D721Med (cell line): ENCODE measurements around the gene TSGA10IP.

Experiments
- DNase-seq: peaks from one replicate; pipeline ENCODE4 v3.0.0; 2011; ENCODE audit warnings: low spot score; ENCODE audit not compliant: insufficient read length
- FAIRE-seq: peaks from 2 replicates; lab custom pipeline; 2011; peaks lifted over from hg19 to GRCh38; lab: Jason Lieb, UNC
- TF ChIP-seq, protein P1 (sequence below): IDR thresholded peaks from 2 replicates; pipeline ENCODE4 v1.5.1; 2012; ENCODE audit warnings: mild to moderate bottlenecking, control low read depth; ENCODE audit not compliant: insufficient read depth; ENCODE audit errors: missing control alignments

Gene TSGA10IP

DNA sequence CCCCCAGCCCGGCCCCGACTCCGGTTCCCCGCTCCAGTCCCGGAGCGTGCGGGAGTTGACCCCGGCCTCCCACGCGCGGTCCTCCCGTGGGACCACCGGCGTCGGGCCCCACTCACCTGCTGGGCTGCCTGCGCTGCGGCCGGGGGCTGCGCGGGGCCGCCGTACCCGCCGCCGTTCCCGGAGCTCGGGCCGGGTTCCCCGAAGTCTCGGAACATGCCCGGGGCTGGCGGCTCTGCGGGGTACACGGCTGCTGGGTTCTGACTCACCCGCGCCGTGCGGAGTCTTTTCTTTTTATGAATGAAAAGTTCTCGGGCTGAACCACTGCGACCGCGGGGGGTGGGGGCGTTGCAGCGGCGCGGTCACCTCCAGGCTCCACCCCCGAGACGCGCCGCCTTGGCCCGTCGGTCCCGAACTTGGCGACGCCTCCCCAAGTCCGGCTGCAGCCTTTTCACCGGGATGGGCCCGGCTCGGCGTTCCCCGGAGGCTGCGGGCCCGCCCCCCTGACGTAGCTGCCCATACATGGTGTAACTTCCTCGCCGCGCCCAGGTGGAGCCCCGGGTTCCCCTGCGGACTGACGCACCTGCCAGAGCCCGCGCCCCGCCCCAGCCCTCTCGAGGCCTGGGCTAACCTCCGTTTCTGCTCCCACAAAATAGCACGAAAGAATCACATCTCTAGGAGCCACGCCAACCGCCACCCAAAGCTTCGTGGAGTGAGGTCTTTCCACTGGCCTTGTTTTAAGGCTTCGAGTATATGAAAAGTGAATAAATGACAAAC lies 45.0 kb upstream of the TSGA10IP start, which contains the start of gene FOSL1:
Gene FOSL1 (minus strand): TSS at position 264 of the 774 bp plus-strand sequence. CDS start 49 bp downstream, at position 215.
- DNase-seq, result peak; percentile 81
- TF ChIP-seq, protein P1, sequence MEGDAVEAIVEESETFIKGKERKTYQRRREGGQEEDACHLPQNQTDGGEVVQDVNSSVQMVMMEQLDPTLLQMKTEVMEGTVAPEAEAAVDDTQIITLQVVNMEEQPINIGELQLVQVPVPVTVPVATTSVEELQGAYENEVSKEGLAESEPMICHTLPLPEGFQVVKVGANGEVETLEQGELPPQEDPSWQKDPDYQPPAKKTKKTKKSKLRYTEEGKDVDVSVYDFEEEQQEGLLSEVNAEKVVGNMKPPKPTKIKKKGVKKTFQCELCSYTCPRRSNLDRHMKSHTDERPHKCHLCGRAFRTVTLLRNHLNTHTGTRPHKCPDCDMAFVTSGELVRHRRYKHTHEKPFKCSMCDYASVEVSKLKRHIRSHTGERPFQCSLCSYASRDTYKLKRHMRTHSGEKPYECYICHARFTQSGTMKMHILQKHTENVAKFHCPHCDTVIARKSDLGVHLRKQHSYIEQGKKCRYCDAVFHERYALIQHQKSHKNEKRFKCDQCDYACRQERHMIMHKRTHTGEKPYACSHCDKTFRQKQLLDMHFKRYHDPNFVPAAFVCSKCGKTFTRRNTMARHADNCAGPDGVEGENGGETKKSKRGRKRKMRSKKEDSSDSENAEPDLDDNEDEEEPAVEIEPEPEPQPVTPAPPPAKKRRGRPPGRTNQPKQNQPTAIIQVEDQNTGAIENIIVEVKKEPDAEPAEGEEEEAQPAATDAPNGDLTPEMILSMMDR, result no peak
- FAIRE-seq, result no peak

DNA sequence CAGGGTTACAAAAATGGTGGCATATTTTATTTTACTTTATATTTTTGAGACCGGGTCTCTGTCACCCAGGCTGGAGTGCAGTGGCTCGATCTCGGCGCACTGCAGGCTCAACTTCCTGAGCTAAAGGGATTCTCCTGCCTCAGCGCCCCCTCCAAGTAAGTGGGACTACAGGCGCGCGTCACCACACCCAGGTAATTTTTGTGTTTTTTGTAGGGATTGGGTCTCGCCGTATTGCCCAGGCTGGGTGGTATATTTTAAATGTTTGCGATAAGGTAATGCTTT lies 44.4 kb upstream of the TSGA10IP start:
- FAIRE-seq (no peak), DNase-seq (no peak)
- TF ChIP-seq, protein P1, result no peak

DNA sequence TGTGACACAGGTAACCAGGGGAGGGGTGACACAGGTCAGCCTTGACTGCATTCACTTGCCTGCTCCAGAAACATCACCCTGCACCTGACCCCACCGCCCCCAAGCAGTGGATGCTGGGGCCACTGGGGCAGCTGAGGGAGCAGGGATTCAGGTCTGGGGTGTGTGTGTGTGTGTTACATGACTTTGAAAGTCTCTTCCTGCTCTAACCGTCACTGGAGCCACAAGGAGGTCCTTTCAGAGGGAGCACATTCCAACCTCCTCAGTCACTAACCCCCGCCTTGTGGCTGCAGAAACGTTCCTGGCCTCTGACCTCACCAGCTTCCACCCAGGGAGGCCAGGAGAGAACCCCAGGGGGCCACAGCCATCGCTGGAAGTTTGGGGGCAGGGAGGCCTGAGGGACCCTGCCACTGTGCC lies 42.2 kb upstream of the TSGA10IP start:
- TF ChIP-seq, protein P1, result no peak
- no peak for DNase-seq
- no peak for FAIRE-seq

DNA sequence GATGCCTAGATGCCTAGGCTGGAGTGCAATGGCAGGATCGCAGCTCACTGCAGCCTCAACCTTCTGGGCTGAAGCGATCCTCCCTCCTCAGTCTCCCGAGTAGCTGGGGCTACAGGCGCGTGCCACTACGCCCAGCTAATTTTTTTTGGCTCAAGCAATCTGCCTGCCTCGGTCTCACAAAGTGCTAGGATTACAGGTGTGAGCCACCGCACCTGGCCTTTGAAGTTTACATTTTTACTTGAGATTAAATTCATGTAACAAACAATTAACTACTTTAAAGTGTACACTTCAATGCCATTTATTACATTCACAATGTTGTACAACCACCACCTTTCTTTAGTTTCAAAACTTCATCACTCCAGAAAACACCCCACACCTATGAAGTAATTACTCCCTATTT lies 41.6 kb upstream of the TSGA10IP start:
- no peak for FAIRE-seq
- TF ChIP-seq, protein P1, result no peak
- DNase-seq, result no peak

DNA sequence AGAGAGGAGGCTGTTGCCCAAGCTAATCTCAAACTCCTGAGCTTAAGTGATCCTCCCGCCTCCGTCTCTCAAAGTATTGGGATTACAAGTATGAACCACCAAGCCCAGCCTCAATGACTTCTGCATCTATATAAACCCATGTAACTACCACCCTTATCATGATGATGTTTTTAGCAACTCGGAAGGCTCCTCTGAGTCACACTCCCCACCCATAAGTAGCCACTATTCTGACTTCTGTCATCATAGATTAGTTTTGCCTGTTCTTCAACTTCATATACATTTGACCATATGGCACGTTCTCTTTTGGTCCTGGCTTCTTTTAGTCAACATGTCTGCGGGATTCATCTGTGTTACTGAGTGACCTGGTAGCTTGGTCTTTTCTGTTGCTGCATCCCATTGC lies 38.7 kb upstream of the TSGA10IP start:
- DNase-seq, result no peak
- no peak for FAIRE-seq
- TF ChIP-seq, protein P1, result no peak

DNA sequence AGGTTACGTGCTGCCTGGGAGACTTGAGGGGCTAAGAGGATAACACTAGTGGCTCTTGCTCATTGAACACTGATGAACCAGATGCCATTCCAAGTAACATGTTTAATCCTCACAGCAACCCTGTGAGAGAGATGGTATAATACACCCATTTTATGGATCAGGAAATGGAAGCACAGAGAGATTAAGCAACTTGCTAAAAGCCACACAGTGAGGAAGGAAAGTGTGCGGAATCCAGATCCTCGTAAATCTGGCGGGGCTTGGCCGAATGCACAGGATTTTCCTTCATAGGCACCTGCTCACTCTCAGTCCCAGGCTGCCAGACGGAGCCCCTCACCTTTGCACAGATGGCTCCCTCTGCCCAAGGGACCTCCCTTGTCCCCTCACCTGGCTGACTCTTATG lies 37.4 kb upstream of the TSGA10IP start:
- DNase-seq (no peak), FAIRE-seq (no peak)
- TF ChIP-seq, protein P1, result no peak
